ENCODE measurements around the gene UCKL1. TPM values are rescaled to one million over a fixed set of nuclear protein-coding genes. Genes with fewer than 3 reads are reported as not detected.
"Not testable (repeated sequence)": the region's sequence is repeated elsewhere in the genome, so short reads cannot be mapped to it uniquely, and the experiment has no call there.

Gene UCKL1
- total RNA-seq, 1 experiment from 2014 or later, result 47.4 TPM

DNA sequence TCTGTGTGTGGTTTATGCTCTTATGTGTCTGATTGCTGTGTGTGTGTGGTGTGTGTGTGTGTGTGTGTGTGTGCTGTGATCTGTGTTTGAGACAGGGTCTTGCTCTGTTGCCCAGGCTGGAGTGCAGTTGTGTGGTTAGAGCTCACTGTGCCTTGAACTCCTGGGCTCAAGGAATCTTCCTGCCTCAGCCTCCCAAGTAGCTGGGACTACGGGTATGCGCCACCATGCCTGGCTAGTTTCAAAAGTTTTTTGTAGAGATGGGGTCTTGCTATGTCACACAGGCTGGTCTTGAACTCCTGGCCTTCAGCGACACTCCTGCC, 16.9 kb upstream of the UCKL1 start:
- DNase-seq (ENCODE audit: low read depth, low spot score), result no peak
- in situ Hi-C loops (cut with HindIII; ENCODE audit: low pct_unique_long_range_greater_than_20kb, low sequenced_read_pairs) (no loop called here), intact Hi-C loops (cut with micrococcal nuclease; ENCODE audit: unreplicated experiment) (no loop called here)
- ChIA-PET POLR2A (no interaction called here), CTCF (no interaction called here)
- Histone ChIP-seq H3K27ac (ENCODE audit: low read length) (no peak overlapping the region; the same call in 1 of the 2 replicates), H3K36me3 (ENCODE audit: control insufficient read depth, insufficient read depth, low read length) (no peaks in the 10 kb centered on the region; the same call in 1 of the 2 replicates), H3K4me1 (ENCODE audit: control insufficient read depth, insufficient read depth, low read length) (peaks cover 35% of the 10 kb centered on the region), H3K9me3 (ENCODE audit: control insufficient read depth, insufficient read depth, low read depth, low read length) (no peaks in the 10 kb centered on the region), H3K27me3 (ENCODE audit: control insufficient read depth, insufficient read depth, low read length) (no peaks in the 10 kb centered on the region), H3K4me3 (ENCODE audit: low read depth in 2 of 2, low read length in 2 of 2) (no peak overlapping the region)
- TF ChIP-seq POLR2AphosphoS5 (IDR thresholded peaks at IDR 0.05; ENCODE audit: low read depth, low read length) (no peak), SIN3A (IDR thresholded peaks at IDR 0.05; ENCODE audit: borderline replicate concordance, insufficient read depth, low read depth, low read length) (no peak)
- no TSS peak for BruUV-seq (replicated peaks)
- ATAC-seq, result no peak

DNA sequence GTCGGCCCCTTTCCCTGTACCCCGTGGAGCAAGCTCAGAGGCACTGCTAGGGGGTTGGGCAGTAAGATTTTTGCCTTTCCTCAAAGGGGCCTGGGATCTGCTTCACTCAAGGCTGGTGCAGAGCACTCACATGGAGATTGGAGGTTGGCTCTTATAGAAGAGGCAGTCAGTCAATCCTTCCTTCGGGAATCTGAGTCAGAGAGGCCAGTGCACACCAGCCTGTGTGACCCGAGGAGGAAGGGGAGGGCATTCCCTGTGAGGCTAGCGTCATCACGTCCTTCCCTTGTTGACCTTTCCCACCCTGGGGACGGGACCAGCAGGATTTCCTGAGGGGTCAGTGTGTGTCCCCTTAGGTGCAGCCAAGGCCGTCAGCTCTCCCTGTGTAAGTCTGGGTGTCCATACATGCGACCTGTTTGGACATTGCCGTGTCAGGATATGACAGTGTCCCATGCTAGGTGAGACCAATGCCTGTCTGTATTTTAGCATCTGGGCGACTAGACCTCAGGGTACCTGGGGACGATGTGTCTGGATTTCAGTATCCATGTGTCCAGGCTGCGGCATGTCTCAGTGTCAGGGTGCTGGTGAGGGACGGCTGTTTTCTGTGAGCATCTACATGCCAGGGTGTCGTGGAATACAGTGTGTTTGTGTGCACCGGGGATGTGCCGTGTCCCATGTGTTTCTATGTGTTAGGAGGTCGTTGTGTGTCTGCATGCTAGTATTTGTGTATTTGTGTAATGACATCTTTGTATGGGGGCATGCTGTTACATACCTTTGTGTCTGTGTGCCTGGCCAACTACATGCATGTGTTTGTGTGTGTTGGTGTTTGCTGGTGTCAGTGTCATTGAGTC, 16.3 kb upstream of the UCKL1 start:
- in situ Hi-C loops (cut with HindIII; ENCODE audit: low pct_unique_long_range_greater_than_20kb, low sequenced_read_pairs), result no loop called here
- TF ChIP-seq TCF7L2 (IDR thresholded peaks at IDR 0.05; ENCODE audit: low read depth, low read length), result no peak
- 0 out of 2 replicates have a peak, but pooled peaks have one; percentile 18 for TF ChIP-seq POLR2AphosphoS5 (IDR thresholded peaks at IDR 0.05; ENCODE audit: low read depth, low read length)
- BruUV-seq (replicated peaks), result no TSS peak
- ChIA-PET POLR2A (no interaction called here), CTCF (no interaction called here)
- Histone ChIP-seq H3K9me3 (ENCODE audit: control insufficient read depth, insufficient read depth, low read depth, low read length) (no peaks in the 10 kb centered on the region), H3K4me3 (ENCODE audit: low read depth in 2 of 2, low read length in 2 of 2) (no peak overlapping the region), H3K4me1 (ENCODE audit: control insufficient read depth, insufficient read depth, low read length) (peaks cover 30% of the 10 kb centered on the region), H3K27ac (ENCODE audit: low read length) (no peak overlapping the region; the same call in 1 of the 2 replicates), H3K27me3 (ENCODE audit: control insufficient read depth, insufficient read depth, low read length) (no peaks in the 10 kb centered on the region), H3K36me3 (ENCODE audit: control insufficient read depth, insufficient read depth, low read length) (no peaks in the 10 kb centered on the region; the same call in 1 of the 2 replicates)
- no peak for DNase-seq (ENCODE audit: low read depth, low spot score)
- no peak for ATAC-seq
- intact Hi-C loops (cut with micrococcal nuclease; ENCODE audit: unreplicated experiment), result no loop called here

DNA sequence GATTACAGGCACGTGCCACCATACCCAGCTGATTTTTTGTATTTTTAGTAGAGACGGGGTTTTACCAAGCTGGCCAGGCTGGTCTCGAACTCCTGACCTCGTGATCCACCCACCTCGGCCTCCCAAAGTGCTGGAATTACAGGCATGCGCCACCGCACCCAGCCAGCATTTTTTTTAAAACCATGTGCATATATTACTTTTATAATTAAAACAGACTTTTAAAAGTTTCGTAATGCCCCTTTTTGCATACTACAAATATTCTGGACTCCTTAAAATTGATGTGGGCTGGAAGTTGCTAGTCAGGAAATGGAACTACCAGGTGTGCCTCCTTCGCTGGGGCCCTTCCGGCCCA, 15.7 kb upstream of the UCKL1 start:
- H3K27me3 ChIP-seq (ENCODE audit: control insufficient read depth, insufficient read depth, low read length); ATAC-seq; CTCF ChIA-PET; intact Hi-C loops (cut with micrococcal nuclease; ENCODE audit: unreplicated experiment); H3K36me3 ChIP-seq (ENCODE audit: control insufficient read depth, insufficient read depth, low read length); BruUV-seq (replicated peaks); POLR2A ChIA-PET; H3K9me3 ChIP-seq (ENCODE audit: control insufficient read depth, insufficient read depth, low read depth, low read length); in situ Hi-C loops (cut with HindIII; ENCODE audit: low pct_unique_long_range_greater_than_20kb, low sequenced_read_pairs); DNase-seq (ENCODE audit: low read depth, low spot score); H3K27ac ChIP-seq (ENCODE audit: low read length); H3K4me3 ChIP-seq (ENCODE audit: low read depth in 2 of 2, low read length in 2 of 2): not testable (repeated sequence)
- peaks cover 27% of the 10 kb centered on the region for H3K4me1 ChIP-seq (ENCODE audit: control insufficient read depth, insufficient read depth, low read length)

DNA sequence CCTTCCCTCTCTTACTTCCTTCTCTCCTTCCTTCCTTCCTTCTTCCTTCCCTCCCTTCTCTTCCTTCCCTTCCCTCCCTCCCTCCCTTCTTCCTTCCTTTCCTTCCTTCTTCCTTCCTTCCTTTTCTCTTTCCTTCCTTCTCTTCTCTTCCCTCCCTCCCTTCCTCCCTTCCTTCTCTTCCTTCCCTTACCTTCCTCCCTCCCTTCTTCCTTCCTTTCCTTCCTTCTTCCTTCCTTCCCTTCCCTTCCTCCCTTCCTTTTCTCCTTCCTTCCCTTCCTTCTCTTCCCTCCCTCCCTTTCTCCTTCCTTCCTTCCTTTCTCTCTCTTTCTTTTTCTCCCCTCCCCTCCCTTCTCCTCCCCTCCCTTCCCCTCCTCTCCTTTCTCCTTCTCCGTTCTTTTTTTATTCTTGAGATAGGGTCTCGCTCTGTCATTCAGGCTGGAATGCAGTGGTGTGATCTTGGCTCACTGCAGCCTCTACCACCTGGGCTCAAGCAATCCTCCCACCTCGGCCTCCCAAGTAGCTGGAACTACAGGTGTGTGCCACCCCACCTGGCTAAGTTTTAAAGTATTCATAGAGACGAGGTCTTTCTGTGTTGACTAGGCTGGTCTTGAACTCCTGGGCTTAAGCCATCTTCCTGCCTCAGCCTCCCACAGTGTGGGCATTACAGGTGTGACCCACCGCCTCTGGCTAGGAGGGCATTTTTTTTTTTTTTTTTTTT, 14.7 kb upstream of the UCKL1 start:
- DNase-seq (ENCODE audit: low read depth, low spot score) (no peak), ATAC-seq (no peak)
- Histone ChIP-seq H3K27me3 (ENCODE audit: control insufficient read depth, insufficient read depth, low read length) (no peaks in the 10 kb centered on the region), H3K36me3 (ENCODE audit: control insufficient read depth, insufficient read depth, low read length) (no peaks in the 10 kb centered on the region; the same call in 1 of the 2 replicates), H3K4me1 (ENCODE audit: control insufficient read depth, insufficient read depth, low read length) (peaks cover 27% of the 10 kb centered on the region), H3K27ac (ENCODE audit: low read length) (no peak overlapping the region), H3K9me3 (ENCODE audit: control insufficient read depth, insufficient read depth, low read depth, low read length) (no peaks in the 10 kb centered on the region), H3K4me3 (ENCODE audit: low read depth in 2 of 2, low read length in 2 of 2) (no peak overlapping the region)
- no TSS peak for BruUV-seq (replicated peaks)
- intact Hi-C loops (cut with micrococcal nuclease; ENCODE audit: unreplicated experiment) (no loop called here), in situ Hi-C loops (cut with HindIII; ENCODE audit: low pct_unique_long_range_greater_than_20kb, low sequenced_read_pairs) (no loop called here)
- TF ChIP-seq POLR2AphosphoS5 (IDR thresholded peaks at IDR 0.05; ENCODE audit: low read depth, low read length) (no peak), TCF7L2 (IDR thresholded peaks at IDR 0.05; ENCODE audit: low read depth, low read length) (no peak), SIN3A (IDR thresholded peaks at IDR 0.05; ENCODE audit: borderline replicate concordance, insufficient read depth, low read depth, low read length) (no peak)
- TF ChIP-seq, protein P1, sequence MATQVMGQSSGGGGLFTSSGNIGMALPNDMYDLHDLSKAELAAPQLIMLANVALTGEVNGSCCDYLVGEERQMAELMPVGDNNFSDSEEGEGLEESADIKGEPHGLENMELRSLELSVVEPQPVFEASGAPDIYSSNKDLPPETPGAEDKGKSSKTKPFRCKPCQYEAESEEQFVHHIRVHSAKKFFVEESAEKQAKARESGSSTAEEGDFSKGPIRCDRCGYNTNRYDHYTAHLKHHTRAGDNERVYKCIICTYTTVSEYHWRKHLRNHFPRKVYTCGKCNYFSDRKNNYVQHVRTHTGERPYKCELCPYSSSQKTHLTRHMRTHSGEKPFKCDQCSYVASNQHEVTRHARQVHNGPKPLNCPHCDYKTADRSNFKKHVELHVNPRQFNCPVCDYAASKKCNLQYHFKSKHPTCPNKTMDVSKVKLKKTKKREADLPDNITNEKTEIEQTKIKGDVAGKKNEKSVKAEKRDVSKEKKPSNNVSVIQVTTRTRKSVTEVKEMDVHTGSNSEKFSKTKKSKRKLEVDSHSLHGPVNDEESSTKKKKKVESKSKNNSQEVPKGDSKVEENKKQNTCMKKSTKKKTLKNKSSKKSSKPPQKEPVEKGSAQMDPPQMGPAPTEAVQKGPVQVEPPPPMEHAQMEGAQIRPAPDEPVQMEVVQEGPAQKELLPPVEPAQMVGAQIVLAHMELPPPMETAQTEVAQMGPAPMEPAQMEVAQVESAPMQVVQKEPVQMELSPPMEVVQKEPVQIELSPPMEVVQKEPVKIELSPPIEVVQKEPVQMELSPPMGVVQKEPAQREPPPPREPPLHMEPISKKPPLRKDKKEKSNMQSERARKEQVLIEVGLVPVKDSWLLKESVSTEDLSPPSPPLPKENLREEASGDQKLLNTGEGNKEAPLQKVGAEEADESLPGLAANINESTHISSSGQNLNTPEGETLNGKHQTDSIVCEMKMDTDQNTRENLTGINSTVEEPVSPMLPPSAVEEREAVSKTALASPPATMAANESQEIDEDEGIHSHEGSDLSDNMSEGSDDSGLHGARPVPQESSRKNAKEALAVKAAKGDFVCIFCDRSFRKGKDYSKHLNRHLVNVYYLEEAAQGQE (IDR thresholded peaks at IDR 0.05; ENCODE audit: insufficient read depth in 1 of 2, low read depth in 2 of 2, low read length in 1 of 2), result no peak
- TF ChIP-seq, protein P2, sequence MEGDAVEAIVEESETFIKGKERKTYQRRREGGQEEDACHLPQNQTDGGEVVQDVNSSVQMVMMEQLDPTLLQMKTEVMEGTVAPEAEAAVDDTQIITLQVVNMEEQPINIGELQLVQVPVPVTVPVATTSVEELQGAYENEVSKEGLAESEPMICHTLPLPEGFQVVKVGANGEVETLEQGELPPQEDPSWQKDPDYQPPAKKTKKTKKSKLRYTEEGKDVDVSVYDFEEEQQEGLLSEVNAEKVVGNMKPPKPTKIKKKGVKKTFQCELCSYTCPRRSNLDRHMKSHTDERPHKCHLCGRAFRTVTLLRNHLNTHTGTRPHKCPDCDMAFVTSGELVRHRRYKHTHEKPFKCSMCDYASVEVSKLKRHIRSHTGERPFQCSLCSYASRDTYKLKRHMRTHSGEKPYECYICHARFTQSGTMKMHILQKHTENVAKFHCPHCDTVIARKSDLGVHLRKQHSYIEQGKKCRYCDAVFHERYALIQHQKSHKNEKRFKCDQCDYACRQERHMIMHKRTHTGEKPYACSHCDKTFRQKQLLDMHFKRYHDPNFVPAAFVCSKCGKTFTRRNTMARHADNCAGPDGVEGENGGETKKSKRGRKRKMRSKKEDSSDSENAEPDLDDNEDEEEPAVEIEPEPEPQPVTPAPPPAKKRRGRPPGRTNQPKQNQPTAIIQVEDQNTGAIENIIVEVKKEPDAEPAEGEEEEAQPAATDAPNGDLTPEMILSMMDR (IDR thresholded peaks at IDR 0.05), result no peak
- CTCF ChIA-PET, result no interaction called here
- POLR2A ChIA-PET, result interaction anchor here (0.7 kb wide), 1 partner anchor 55 kb away, joined by 3 read pairs; no protein-coding TSS in a partner anchor
